Measurements from ENCODE around the gene BEND3. TPM values are rescaled to one million over a fixed set of nuclear protein-coding genes. Genes with fewer than 3 reads are reported as not detected.
A peak's percentile ranks its signal among the peaks of the same experiment; 100 is the strongest.

The BEND3 gene
- total RNA-seq, 1 experiment from 2014 or later = 11.8 TPM

DNA sequence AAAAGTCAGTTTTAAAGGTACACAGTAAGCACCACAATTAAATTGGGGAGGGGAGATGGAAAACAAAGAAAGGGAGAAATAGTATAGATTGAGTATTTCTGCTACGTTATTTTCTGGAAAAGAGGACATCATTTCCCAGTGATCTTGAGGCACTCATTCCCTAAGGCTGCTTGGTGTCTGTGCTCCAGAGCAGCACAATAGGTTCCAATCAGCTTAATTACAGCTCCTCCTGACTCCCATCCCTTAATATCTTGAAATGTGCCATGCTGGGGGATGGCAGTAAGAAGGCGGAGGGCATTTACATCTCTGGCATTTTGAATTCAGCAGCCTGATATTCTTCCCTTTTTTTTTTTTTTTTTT lies 39.5 kb upstream of the BEND3 start:
- no peaks in the 10 kb centered on the region for H3K27me3 Mint-ChIP-seq (ENCODE audit: unreplicated experiment)
- CTCF ChIA-PET = interaction anchor here (0.7 to 1.2 kb wide), 4 partner anchors 41 to 643 kb away, joined by 3 to 7 read pairs (median 4); partner anchors contain the start of gene PDSS2
- TF ChIP-seq, protein P1, sequence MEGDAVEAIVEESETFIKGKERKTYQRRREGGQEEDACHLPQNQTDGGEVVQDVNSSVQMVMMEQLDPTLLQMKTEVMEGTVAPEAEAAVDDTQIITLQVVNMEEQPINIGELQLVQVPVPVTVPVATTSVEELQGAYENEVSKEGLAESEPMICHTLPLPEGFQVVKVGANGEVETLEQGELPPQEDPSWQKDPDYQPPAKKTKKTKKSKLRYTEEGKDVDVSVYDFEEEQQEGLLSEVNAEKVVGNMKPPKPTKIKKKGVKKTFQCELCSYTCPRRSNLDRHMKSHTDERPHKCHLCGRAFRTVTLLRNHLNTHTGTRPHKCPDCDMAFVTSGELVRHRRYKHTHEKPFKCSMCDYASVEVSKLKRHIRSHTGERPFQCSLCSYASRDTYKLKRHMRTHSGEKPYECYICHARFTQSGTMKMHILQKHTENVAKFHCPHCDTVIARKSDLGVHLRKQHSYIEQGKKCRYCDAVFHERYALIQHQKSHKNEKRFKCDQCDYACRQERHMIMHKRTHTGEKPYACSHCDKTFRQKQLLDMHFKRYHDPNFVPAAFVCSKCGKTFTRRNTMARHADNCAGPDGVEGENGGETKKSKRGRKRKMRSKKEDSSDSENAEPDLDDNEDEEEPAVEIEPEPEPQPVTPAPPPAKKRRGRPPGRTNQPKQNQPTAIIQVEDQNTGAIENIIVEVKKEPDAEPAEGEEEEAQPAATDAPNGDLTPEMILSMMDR (IDR thresholded peaks at IDR 0.05; ENCODE audit: unreplicated experiment) = no peak
- no peaks in the 10 kb centered on the region for H3K9me3 Mint-ChIP-seq (ENCODE audit: low read depth, unreplicated experiment)
- DNase-seq = no peak
- H3K4me1 Mint-ChIP-seq (ENCODE audit: low read depth, unreplicated experiment) = peaks cover 50% of the 10 kb centered on the region
- peak overlapping the region; percentile 93 for H3K27ac Mint-ChIP-seq (ENCODE audit: unreplicated experiment)
- peak overlapping the region; percentile 51 for H3K4me3 Mint-ChIP-seq (ENCODE audit: low read depth, unreplicated experiment)
- peaks cover 24% of the 10 kb centered on the region for H3K36me3 Mint-ChIP-seq (ENCODE audit: insufficient read depth, unreplicated experiment)
- BruUV-seq (replicated peaks) = no TSS peak
- intact Hi-C loops (cut with micrococcal nuclease; ENCODE audit: unreplicated experiment) = loop anchor here (10.0 kb wide), 1 partner anchor 510 kb away; no protein-coding TSS in a partner anchor

DNA sequence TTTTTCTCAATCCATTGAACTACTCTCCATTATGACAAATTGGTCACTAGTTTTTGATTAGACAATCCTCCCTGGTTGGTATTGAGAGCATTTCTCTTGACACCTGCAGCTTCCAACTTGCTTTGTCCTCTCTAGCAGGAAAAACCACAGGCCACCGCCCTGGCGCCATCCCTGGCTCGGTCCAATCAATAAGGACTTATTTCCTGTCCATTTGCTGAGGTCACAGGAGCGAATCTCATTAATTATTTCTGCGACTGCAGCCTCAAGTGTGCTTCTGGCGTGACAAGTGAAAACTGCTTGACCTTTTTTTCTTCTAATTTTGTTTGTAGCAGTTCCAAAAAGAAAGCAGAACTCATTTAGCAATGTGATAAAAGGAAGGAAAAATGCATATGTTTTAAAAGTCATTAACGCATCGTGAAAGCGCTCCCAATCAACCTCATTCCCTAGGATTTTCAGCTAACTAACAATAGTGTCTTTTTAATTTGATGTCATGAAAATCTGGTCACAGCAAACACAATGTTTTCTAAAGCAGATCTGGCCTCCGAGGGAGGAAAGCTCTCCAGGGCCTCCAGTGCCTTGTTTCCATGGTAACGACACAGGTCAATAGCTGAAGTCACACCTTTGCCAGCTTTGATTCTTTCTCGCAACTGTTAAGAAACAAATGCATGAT lies 39.0 kb upstream of the BEND3 start:
- peaks cover 24% of the 10 kb centered on the region for H3K36me3 Mint-ChIP-seq (ENCODE audit: insufficient read depth, unreplicated experiment)
- no peaks in the 10 kb centered on the region for H3K9me3 Mint-ChIP-seq (ENCODE audit: low read depth, unreplicated experiment)
- peak overlapping the region; percentile 51 for H3K4me3 Mint-ChIP-seq (ENCODE audit: low read depth, unreplicated experiment)
- CTCF ChIA-PET = interaction anchor here (0.7 to 1.2 kb wide), 3 partner anchors 40 to 305 kb away, joined by 3 to 7 read pairs (median 3); partner anchors contain the start of gene PDSS2
- BruUV-seq (replicated peaks) = no TSS peak
- intact Hi-C loops (cut with micrococcal nuclease; ENCODE audit: unreplicated experiment) = loop anchor here (10.0 kb wide), 1 partner anchor 511 kb away; no protein-coding TSS in a partner anchor
- peak; percentile 81 for DNase-seq
- H3K27ac Mint-ChIP-seq (ENCODE audit: unreplicated experiment) = peak overlapping the region; percentile 93
- peaks cover 50% of the 10 kb centered on the region for H3K4me1 Mint-ChIP-seq (ENCODE audit: low read depth, unreplicated experiment)
- H3K27me3 Mint-ChIP-seq (ENCODE audit: unreplicated experiment) = no peaks in the 10 kb centered on the region
- TF ChIP-seq, protein P1 (IDR thresholded peaks at IDR 0.05; ENCODE audit: unreplicated experiment) = no peak

DNA sequence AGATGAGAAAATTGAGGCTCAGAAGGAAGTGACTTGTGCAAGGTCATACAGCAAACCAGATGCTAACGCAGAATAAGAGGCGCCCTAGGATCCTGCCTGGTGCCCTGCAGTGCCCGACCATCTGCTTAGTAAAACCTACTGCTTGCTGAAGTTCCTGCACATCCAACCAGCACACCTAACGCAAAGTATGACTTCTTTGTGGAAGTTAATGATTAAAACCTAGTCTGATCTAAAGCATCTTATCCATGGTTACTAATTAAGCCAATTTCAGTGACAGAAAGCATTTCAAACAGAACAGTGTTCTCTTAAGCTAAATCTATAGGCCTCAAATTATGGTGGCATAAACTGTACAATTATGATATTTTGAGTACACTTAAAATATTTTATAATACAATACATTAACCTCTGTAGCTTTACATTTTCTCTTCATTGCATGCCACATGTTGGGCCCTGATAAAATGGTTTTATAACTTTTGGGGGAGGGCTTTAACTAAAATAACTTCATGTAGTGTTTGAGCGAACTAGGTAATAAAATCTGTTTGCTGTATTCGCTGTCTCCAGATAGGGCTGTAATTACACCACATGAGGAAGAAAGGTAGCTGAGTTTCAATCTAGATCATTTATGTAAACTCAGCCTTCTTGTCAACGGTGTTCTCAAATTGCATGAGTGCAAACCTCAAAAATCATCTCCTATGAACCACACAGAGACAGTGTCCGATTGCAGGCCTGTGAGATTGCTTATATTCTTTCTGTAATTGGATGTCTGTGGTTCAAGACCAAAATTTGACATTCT lies 37.5 kb upstream of the BEND3 start:
- TF ChIP-seq, protein P1 (IDR thresholded peaks at IDR 0.05; ENCODE audit: unreplicated experiment) = no peak
- no peaks in the 10 kb centered on the region for H3K9me3 Mint-ChIP-seq (ENCODE audit: low read depth, unreplicated experiment)
- BruUV-seq (replicated peaks) = no TSS peak
- intact Hi-C loops (cut with micrococcal nuclease; ENCODE audit: unreplicated experiment) = loop anchor here (10.0 kb wide), 1 partner anchor 512 kb away; no protein-coding TSS in a partner anchor
- peak overlapping the region; percentile 21 for H3K4me3 Mint-ChIP-seq (ENCODE audit: low read depth, unreplicated experiment)
- no peaks in the 10 kb centered on the region for H3K27me3 Mint-ChIP-seq (ENCODE audit: unreplicated experiment)
- DNase-seq = peak; percentile 38
- H3K36me3 Mint-ChIP-seq (ENCODE audit: insufficient read depth, unreplicated experiment) = peaks cover 24% of the 10 kb centered on the region
- peak overlapping the region; percentile 93 for H3K27ac Mint-ChIP-seq (ENCODE audit: unreplicated experiment)
- H3K4me1 Mint-ChIP-seq (ENCODE audit: low read depth, unreplicated experiment) = peaks cover 50% of the 10 kb centered on the region
- CTCF ChIA-PET = interaction anchor here (0.5 to 1.4 kb wide), 3 partner anchors 37 to 307 kb away, joined by 3 to 6 read pairs (median 4); partner anchors contain the start of gene PDSS2

DNA sequence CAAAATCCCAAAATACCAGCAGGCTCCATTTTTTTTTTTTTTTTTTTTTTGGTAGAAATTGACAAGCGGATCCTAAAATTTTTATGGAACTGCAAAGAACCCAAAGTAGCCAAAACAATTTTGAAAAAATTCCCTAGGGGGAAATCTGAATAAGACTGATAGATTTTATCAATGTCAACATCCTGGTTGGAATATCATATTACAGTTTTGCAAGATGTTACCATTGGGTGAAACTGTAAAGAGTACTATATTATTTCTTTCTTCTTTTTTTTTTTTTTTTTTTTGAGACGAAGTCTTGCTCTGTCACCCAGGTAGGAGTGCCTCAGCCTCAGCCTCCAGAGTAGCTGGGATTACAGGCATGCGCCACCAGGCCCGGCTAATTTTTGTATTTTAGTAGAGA lies 29.4 kb upstream of the BEND3 start:
- Mint-ChIP-seq H3K27ac (ENCODE audit: unreplicated experiment) (no peak overlapping the region), H3K36me3 (ENCODE audit: insufficient read depth, unreplicated experiment) (no peaks in the 10 kb centered on the region), H3K9me3 (ENCODE audit: low read depth, unreplicated experiment) (no peaks in the 10 kb centered on the region), H3K4me1 (ENCODE audit: low read depth, unreplicated experiment) (peaks cover 7% of the 10 kb centered on the region), H3K4me3 (ENCODE audit: low read depth, unreplicated experiment) (no peak overlapping the region), H3K27me3 (ENCODE audit: unreplicated experiment) (no peaks in the 10 kb centered on the region)
- BruUV-seq (replicated peaks) = no TSS peak
- CTCF ChIA-PET = interaction anchor here (0.6 to 0.7 kb wide), 2 partner anchors 476 to 582 kb away, joined by 3 to 4 read pairs; no protein-coding TSS in a partner anchor
- no peak for DNase-seq
- intact Hi-C loops (cut with micrococcal nuclease; ENCODE audit: unreplicated experiment) = no loop called here
- TF ChIP-seq, protein P1 (IDR thresholded peaks at IDR 0.05; ENCODE audit: unreplicated experiment) = no peak
